H1 (cell line): Measurements from ENCODE around the gene CYP27B1. TPM values are rescaled to one million over a fixed set of nuclear protein-coding genes. Genes with fewer than 3 reads are reported as not detected.

Source experiments
- CTCF ChIA-PET: fragments of 300-600 bp; sonication (Branson Sonifier 250); formaldehyde crosslinking; loops from one replicate; lab custom pipeline; 2021; ENCODE audit not compliant: partially characterized antibody; lab: Charles Lee
- POLR2A ChIA-PET: fragments of 300-600 bp; sonication (Branson Sonifier 250); formaldehyde crosslinking; loops from one replicate; lab custom pipeline; 2021; ENCODE audit warnings: inconsistent platforms; ENCODE audit not compliant: partially characterized antibody; lab: Charles Lee
- DNase-seq, 2 experiments: peaks; one replicate each; pipeline versions ENCODE4 v3.0.0 to v3.0.0-alpha.2; 2010 to 2022; ENCODE audit warnings: low spot score in 2 of 2, low read depth in 1 of 2, mixed read lengths in 1 of 2
- FAIRE-seq: peaks from 2 replicates; lab custom pipeline; 2011; peaks lifted over from hg19 to GRCh38; lab: Jason Lieb, UNC
- H2AFZ ChIP-seq: 2 replicates; pipeline ENCODE4 v1.8.1; 2012; ENCODE audit warnings: low read length, inconsistent platforms
- H2AK5ac ChIP-seq: 2 replicates; pipeline ENCODE4 v1.6.1; 2013; ENCODE audit warnings: low read depth, low read length
- H2BK120ac ChIP-seq: replicated peaks from 2 replicates; pipeline ENCODE3; 2013; ENCODE audit warnings: low read depth, low read length, inconsistent platforms
- H2BK12ac ChIP-seq: 2 replicates; pipeline ENCODE4 v1.6.1; 2013; ENCODE audit warnings: low read depth, low read length
- H2BK15ac ChIP-seq: 2 replicates; pipeline ENCODE4 v1.6.1; 2013; ENCODE audit warnings: low read length
- H2BK20ac ChIP-seq: 2 replicates; pipeline ENCODE4 v1.6.1; 2013; ENCODE audit warnings: low read length
- H2BK5ac ChIP-seq: 2 replicates; pipeline ENCODE4 v1.6.1; 2013; ENCODE audit warnings: low read depth, low read length
- H3K14ac ChIP-seq: 2 replicates; pipeline ENCODE4 v1.6.1; 2013; ENCODE audit warnings: inconsistent platforms; ENCODE audit not compliant: insufficient read length
- H3K18ac ChIP-seq: 2 replicates; pipeline ENCODE4 v1.6.1; 2013; ENCODE audit warnings: low read length; ENCODE audit errors: extremely low read depth
- H3K23ac ChIP-seq: 2 replicates; pipeline ENCODE4 v1.6.1; 2013; ENCODE audit warnings: inconsistent platforms; ENCODE audit not compliant: insufficient read length
- H3K23me2 ChIP-seq: 2 replicates; pipeline ENCODE4 v1.6.1; 2013; ENCODE audit warnings: low read depth, low read length
- H3K27ac ChIP-seq: 2 replicates; pipeline ENCODE4 v1.6.1; 2011; ENCODE audit warnings: low read depth, low read length, inconsistent platforms
- H3K27me3 ChIP-seq, 4 experiments: replicated peaks in 1 of 4; 1 replicate in 1 of 4; 2 replicates in 3 of 4; pipeline versions ENCODE4 v1.6.1 to v1.8.1; 2011 to 2013; ENCODE audit warnings: low read length in 3 of 4, mild to moderate bottlenecking in 3 of 4, inconsistent platforms in 2 of 4, mixed read lengths in 2 of 4, moderate library complexity in 1 of 4; ENCODE audit not compliant: control insufficient read depth in 3 of 4, insufficient read depth in 3 of 4; ENCODE audit errors: extremely low read depth in 1 of 4
- H3K36me3 ChIP-seq, 4 experiments: 2 replicates each; pipeline versions ENCODE4 v1.6.1 to v1.8.1; 2011 to 2013; ENCODE audit warnings: mild to moderate bottlenecking in 4 of 4, low read length in 3 of 4, moderate library complexity in 2 of 4, control low read depth in 1 of 4, inconsistent platforms in 1 of 4; ENCODE audit not compliant: insufficient read depth in 4 of 4, control insufficient read depth in 2 of 4
- H3K4ac ChIP-seq: replicated peaks from 2 replicates; pipeline ENCODE3; 2013; ENCODE audit warnings: low read length, low read depth, mixed read lengths, inconsistent platforms; ENCODE audit not compliant: insufficient read length
- H3K4me1 ChIP-seq, 4 experiments: replicated peaks in 1 of 4; 1 replicate in 1 of 4; 2 replicates in 3 of 4; pipeline versions ENCODE4 v1.6.1 to v1.8.1; 2011 to 2013; ENCODE audit warnings: low read length in 3 of 4, inconsistent platforms in 2 of 4, mixed read lengths in 1 of 4; ENCODE audit not compliant: insufficient read depth in 4 of 4, control insufficient read depth in 3 of 4
- H3K4me2 ChIP-seq, 2 experiments: 2 replicates each; pipeline versions ENCODE4 v1.6.1 to v1.8.1; 2011 to 2013; ENCODE audit warnings: low read depth in 2 of 2, low read length in 2 of 2, control low read depth in 1 of 2, inconsistent platforms in 1 of 2, mild to moderate bottlenecking in 1 of 2; ENCODE audit not compliant: insufficient read depth in 1 of 2
- H3K4me3 ChIP-seq, 4 experiments: fragments of 200-600, 300-600 bp in 1 of 4; sonication (generic), shearing (Covaris generic), sonication (Bioruptor Twin) in 1 of 4; 2 replicates each; pipeline versions ENCODE4 v1.5.1 to v1.8.1; 2011 to 2016; ENCODE audit warnings: low read length in 4 of 4, low read depth in 3 of 4, control low read depth in 2 of 4, inconsistent platforms in 2 of 4, mild to moderate bottlenecking in 2 of 4, mixed read lengths in 1 of 4, moderate library complexity in 1 of 4; ENCODE audit not compliant: insufficient read depth in 2 of 4; ENCODE audit errors: extremely low read depth in 1 of 4
- H3K56ac ChIP-seq: replicated peaks from 2 replicates; pipeline ENCODE3; 2013; ENCODE audit warnings: low read depth, mild to moderate bottlenecking, mixed read lengths, low read length, inconsistent platforms; ENCODE audit not compliant: insufficient read length
- H3K79me1 ChIP-seq: 2 replicates; pipeline ENCODE4 v1.6.1; 2013; ENCODE audit warnings: low read depth, low read length, control low read depth
- H3K79me2 ChIP-seq, 2 experiments: 2 replicates each; pipeline versions ENCODE4 v1.6.1 to v1.8.1; 2012 to 2013; ENCODE audit warnings: low read length in 2 of 2, mild to moderate bottlenecking in 2 of 2, inconsistent platforms in 1 of 2; ENCODE audit not compliant: insufficient read depth in 2 of 2, control insufficient read depth in 1 of 2
- H3K9ac ChIP-seq, 4 experiments: replicated peaks in 1 of 4; 1 replicate in 1 of 4; 2 replicates in 3 of 4; pipeline versions ENCODE4 v1.6.1 to v1.8.1; 2011 to 2013; ENCODE audit warnings: low read depth in 3 of 4, low read length in 3 of 4, control low read depth in 2 of 4, mild to moderate bottlenecking in 2 of 4, moderate library complexity in 2 of 4, inconsistent platforms in 1 of 4; ENCODE audit errors: extremely low read depth in 1 of 4
- H3K9me3 ChIP-seq, 2 experiments: 2 replicates each; pipeline versions ENCODE4 v1.6.1 to v1.8.1; 2012 to 2013; ENCODE audit warnings: mild to moderate bottlenecking in 2 of 2, moderate library complexity in 2 of 2, control low read depth in 1 of 2, inconsistent platforms in 1 of 2, low read depth in 1 of 2, low read length in 1 of 2, mixed read lengths in 1 of 2; ENCODE audit not compliant: insufficient read depth in 2 of 2
- H4K20me1 ChIP-seq, 2 experiments: replicated peaks in 1 of 2; 2 replicates each; pipeline versions ENCODE3 to v1.8.1; 2011 to 2013; ENCODE audit warnings: inconsistent platforms in 2 of 2, low read length in 2 of 2, mild to moderate bottlenecking in 1 of 2; ENCODE audit not compliant: insufficient read depth in 2 of 2, control insufficient read depth in 1 of 2
- H4K5ac ChIP-seq: 2 replicates; pipeline ENCODE4 v1.6.1; 2013; ENCODE audit warnings: low read length, low read depth, mixed read lengths, inconsistent platforms; ENCODE audit not compliant: insufficient read length
- H4K8ac ChIP-seq: 2 replicates; pipeline ENCODE4 v1.8.0; 2013; ENCODE audit warnings: mild to moderate bottlenecking, moderate library complexity, low read length, inconsistent platforms; ENCODE audit not compliant: insufficient read depth; ENCODE audit errors: extremely low read depth
- H4K91ac ChIP-seq: replicated peaks from 2 replicates; pipeline ENCODE3; 2013; ENCODE audit warnings: low read length, mixed read lengths, inconsistent platforms; ENCODE audit not compliant: insufficient read length
- BACH1 ChIP-seq: IDR thresholded peaks from 2 replicates; pipeline ENCODE4 v1.6.1; 2012; ENCODE audit warnings: low read length, improper control_type of control experiment
- CTBP2 ChIP-seq: IDR thresholded peaks from 2 replicates; pipeline ENCODE4 v1.7.0; 2011; ENCODE audit warnings: borderline replicate concordance, mild to moderate bottlenecking, moderate library complexity, mixed read lengths, low read length; ENCODE audit not compliant: insufficient read depth, insufficient read length
- NANOG ChIP-seq: IDR thresholded peaks from 2 replicates; pipeline ENCODE4 v1.6.1; 2011; ENCODE audit warnings: low read length, low read depth, mild to moderate bottlenecking, inconsistent platforms; ENCODE audit not compliant: insufficient read depth, poor library complexity, severe bottlenecking
- PHF8 ChIP-seq: fragments of 200-600 bp; sonication (generic); conservative IDR thresholded peaks from 2 replicates; pipeline ENCODE4 v1.7.1; 2012; ENCODE audit warnings: low read depth, mild to moderate bottlenecking, inconsistent platforms, low read length, moderate library complexity
- RFX5 ChIP-seq: IDR thresholded peaks from 2 replicates; pipeline ENCODE4 v1.6.1; 2011; ENCODE audit warnings: low read depth, low read length, improper control_type of control experiment, borderline replicate concordance
- TAF7 ChIP-seq: optimal IDR thresholded peaks from 2 replicates; pipeline ENCODE3; 2011; ENCODE audit warnings: low read depth, mild to moderate bottlenecking, inconsistent platforms, low read length, moderate library complexity, borderline replicate concordance
- WGBS, 2 experiments: shearing (Covaris generic) in 1 of 2; methylation state at CpG; one replicate each; pipeline versions ENCODE4 v1.1.6 to v1.1.7; 2013 to 2015; ENCODE audit warnings: low lambda C conversion rate in 2 of 2, mixed read lengths in 2 of 2, inconsistent platforms in 1 of 2, low coverage in 1 of 2, missing lambda C conversion rate in 1 of 2; ENCODE audit not compliant: insufficient replicate concordance in 2 of 2, insufficient coverage in 1 of 2, insufficient read length in 1 of 2; ENCODE audit errors: extremely low coverage in 1 of 2, missing lambda C conversion rate in 1 of 2; 5-methylcytosine and 5-hydroxymethylcytosine counted together
- polyA plus RNA-seq, 7 experiments: library from polyadenylated mRNA; depleted of rRNA in 3 of 7; stranded (reverse) in 5 of 7; unstranded in 2 of 7; fragments of >200 nt in 5 of 7; fragments of 200-250 nt in 2 of 7; gene quantifications; 1 replicate in 5 of 7; 2 replicates in 1 of 7; 4 replicates in 1 of 7; pipeline versions ENCODE4 v1.2.1 to v1.2.3, GENCODE V29; 2011 to 2013; ENCODE audit warnings: missing spikeins in 2 of 7, mixed read lengths in 2 of 7
- total RNA-seq: library from RNA; stranded (reverse); fragmentation: NEBNext Ultra II Directional; extraction: Animal tissue kit (Norgen Biotek cat#: 25700); gene quantifications from 2 replicates; pipeline ENCODE4 v1.2.1, GENCODE V29; 2021

Gene CYP27B1
- total and polyA plus RNA-seq, 2 of the 8 experiments (the other 6 are each of a cell fraction or from before 2014, with no cell fraction given), result 2.9 to 3.3 TPM

DNA sequence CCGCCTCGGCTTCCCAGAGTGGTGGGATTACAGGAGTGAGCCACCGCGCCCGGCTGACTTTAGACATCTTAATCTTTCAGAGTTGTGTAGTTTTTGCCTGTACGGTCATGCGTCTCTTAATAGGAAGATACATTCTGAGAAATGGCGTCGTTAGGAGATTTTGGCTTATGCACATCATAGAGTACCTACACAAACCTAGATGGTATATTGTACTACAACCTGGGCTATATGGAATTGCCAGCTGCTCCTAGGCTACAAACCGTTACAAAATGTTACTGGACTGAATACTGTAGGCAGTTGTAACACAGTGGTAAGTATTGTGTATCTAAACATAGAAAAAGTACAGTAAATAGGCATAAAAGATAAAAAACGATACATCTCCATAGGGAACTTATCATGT is 17.0 kb upstream of the CYP27B1 start:
- no peak for TF ChIP-seq CTBP2
- TF ChIP-seq TAF7, result no peak
- TF ChIP-seq PHF8, result no peak
- TF ChIP-seq NANOG, result no peak
- no peak for TF ChIP-seq BACH1
- TF ChIP-seq RFX5, result no peak
- no peaks in the 10 kb centered on the region for H3K4me1 ChIP-seq
- no peak overlapping the region for H2AK5ac ChIP-seq
- no peak overlapping the region for H4K8ac ChIP-seq
- H4K91ac ChIP-seq, result no peak overlapping the region
- DNase-seq (no peak), FAIRE-seq (no peak)
- POLR2A ChIA-PET, result interaction anchor here (0.7 to 2.8 kb wide), 12 partner anchors 10 to 67 kb away, joined by 3 to 22 read pairs (median 5); partner anchors contain the start of genes EEF1AKMT3 and METTL1
- peaks cover 2% of the 10 kb centered on the region; the same call in 1 of the 2 replicates for H3K23me2 ChIP-seq
- H2BK5ac ChIP-seq, result no peak overlapping the region
- no peak overlapping the region for H3K27ac ChIP-seq
- H3K27me3 ChIP-seq, result no peaks in the 10 kb centered on the region
- H3K9ac ChIP-seq, result no peak overlapping the region
- WGBS, 2 experiments, result 93% methylated on average over 9 of the region's 11 CpGs; no CpG with 5 or more reads in 1 of the 2 experiments
- H3K79me1 ChIP-seq, result no peaks in the 10 kb centered on the region
- peak overlapping the region; percentile 11 to 67; a peak in 2 of 4 replicates for H3K4me2 ChIP-seq
- H2BK15ac ChIP-seq, result no peak overlapping the region
- H4K5ac ChIP-seq, result no peak overlapping the region
- H2BK12ac ChIP-seq, result no peak overlapping the region
- peaks cover 0 to 2% of the 10 kb centered on the region in 2 experiments for H4K20me1 ChIP-seq
- H3K4me3 ChIP-seq, result no peak overlapping the region; a peak in 3 of 8 replicates
- no peak overlapping the region for H2BK120ac ChIP-seq
- peaks cover 0 to 16% of the 10 kb centered on the region in 2 experiments; a peak in 2 of 4 replicates for H3K79me2 ChIP-seq
- H2AFZ ChIP-seq, result no peak overlapping the region
- no peak overlapping the region for H3K4ac ChIP-seq
- no peak overlapping the region for H3K23ac ChIP-seq
- no peak overlapping the region for H3K18ac ChIP-seq
- H3K56ac ChIP-seq, result no peak overlapping the region
- no peaks in the 10 kb centered on the region for H3K9me3 ChIP-seq
- H2BK20ac ChIP-seq, result no peak overlapping the region
- H3K14ac ChIP-seq, result no peak overlapping the region
- peaks cover 4 to 26% (median 16%) of the 10 kb centered on the region in 4 experiments; a peak in 7 of 8 replicates for H3K36me3 ChIP-seq
- CTCF ChIA-PET, result interaction anchor here (0.7 to 4.6 kb wide), 16 partner anchors 8 to 118 kb away, joined by 3 to 26 read pairs (median 6); partner anchors contain the start of genes CYP27B1, EEF1AKMT3 and METTL1
